ENCODE data around the gene TYRO3.
A peak's percentile ranks its signal among the peaks of the same experiment; 100 is the strongest.

Gene TYRO3

DNA sequence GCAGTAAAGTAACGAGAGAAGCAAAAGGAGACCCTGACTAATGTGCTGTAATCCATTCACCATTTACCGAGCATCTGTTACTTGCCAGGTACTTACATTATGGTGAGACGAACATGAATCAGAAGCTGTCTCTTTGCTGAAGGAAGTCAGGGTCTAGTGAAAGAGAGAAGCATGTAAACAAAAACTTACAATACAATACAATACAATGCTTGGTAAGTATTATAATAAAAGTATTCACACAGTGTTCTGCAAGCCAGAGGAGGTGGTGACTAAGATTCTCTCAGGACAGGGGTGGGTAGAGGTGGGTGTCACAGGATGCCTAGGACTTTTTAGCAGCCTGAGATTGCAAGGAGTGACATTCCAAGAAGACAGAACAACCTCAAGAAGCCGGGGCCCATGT, 51.0 kb downstream of the TYRO3 start:
- no peak for DNase-seq

DNA sequence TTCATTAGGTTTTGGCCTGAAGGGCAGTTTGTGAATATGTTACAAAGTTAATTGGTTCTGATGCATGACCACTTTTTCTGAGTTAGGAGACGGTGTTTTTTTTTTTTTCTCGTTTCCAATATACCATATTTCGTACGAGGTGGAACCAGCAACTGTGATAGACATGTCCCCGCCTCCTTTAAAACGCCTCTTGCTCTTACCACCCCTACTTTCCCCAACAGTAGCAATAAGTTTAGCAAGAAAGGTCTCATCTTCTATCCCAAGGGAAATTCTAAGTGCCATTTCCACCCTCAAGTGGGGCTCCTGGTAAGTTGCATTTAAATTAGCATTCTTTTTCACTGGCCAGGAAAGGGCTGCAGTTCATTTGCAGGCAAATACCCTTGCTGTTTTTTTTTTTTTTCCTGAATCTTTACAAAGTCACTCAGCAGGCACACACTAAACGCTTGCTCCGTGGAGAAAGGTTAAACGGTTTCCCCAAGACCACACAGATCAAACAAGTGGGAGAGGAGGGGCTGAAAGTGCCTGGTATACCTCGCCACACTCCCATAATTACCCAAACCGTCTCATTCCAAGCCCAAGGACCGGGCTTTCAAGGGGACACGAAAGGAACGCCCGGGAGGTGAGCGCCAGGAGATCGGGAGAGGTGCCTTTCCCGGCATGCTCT, 61.7 kb downstream of the TYRO3 start:
- peak; percentile 30 for DNase-seq

DNA sequence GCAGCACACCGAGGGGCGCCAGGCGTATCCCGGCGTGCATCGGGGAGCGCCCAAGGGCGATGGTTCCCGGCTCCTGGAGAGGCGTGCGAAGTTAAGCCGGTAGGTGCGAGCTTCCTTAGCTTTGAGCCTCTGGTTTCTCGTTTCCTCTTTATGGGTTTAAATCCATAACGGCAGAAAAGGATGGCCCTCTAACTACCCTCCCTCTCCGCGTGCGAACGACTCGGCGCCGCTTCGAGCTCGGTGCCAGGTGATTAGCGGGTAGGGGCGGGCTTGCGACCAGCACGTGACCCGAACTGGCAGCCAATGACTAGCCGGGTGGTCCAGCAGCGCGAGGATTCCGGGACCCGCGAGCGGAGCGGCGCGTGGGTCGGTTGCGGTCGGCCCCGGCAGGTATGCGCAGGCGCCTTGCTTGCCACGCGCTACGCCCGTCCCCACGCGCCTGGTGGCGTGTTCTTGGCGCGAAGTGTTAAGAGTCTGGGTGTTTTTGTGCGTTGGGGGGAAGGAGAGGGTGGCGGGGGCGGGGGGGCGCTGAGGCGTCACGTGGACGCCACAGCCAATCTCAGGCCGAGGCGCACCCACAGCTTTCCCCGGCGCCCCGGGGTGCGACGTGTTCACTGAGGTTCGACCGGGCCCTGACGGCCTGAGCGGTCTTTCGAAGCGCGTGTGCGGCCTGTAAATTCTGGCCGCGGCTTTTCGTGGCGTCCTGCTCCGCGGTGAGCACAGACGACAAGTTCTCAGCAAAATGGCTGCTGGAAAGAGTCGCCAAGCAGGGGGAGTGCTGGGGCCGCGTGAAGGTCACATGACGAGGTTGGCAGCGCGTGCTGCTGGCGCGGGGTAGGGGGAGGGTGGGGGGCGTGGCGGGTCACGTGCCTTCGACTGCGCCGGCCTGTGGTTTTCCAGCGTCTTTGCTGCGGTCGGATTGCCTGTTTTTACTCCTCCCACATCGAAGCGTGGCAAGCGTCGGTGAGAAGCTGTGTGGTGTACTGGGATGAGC, 62.5 kb downstream of the TYRO3 start:
- peak; percentile 89 for DNase-seq

DNA sequence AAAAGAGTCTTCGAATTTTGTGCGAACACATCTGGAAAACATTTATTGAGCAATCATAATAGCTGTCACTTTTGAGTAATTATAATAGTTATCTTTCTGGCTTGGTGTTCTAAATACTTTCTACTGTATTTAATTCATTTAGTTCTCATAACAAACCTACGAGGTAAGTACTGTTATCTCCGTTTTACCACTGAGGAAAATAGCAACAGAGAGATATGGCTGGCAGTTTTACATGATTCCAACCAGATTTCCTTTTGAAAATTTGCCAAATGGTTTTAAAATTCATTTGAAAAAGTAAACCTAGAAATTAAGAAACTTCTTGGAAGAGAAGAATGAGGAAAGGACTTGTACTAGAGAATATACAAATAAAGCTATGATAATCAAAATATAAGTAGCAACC, 63.9 kb downstream of the TYRO3 start:
- no peak for DNase-seq

DNA sequence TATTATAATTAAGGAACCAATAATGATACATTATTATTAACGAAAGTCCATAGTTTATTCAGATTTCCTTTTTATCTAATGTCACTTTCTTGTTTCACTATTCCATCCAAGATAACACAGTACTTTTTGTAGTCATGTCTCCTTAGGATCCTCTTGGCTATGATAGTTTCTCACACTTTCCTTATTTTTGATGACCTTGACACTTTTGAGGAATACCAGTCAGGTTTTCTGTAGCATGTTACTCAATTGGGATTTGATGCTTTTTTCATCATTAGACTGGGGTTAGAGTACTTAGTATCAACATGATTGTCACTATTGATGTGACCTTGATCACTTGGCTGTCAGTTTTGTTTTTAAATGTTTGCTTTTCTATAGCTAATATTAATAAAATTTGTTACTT, 68.2 kb downstream of the TYRO3 start:
- DNase-seq = no peak

DNA sequence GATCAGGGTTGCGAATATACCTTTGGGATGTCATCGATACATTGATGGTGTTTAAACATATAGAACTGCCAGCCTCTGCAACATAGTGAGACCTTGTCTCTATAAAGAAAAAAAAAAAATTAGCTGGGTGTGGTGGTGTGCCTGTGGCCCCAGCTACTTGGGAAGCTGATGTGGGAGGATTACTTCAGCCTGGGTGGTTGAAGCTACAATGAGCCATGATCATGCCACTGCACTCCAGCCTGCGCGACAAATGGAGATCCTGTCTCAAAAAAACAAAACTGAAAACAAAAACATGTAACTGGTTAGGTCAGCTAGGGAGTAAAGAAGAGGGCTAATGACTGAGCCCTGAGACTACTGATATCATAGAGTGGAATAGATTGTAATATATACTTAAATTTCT, 70.5 kb downstream of the TYRO3 start:
- DNase-seq = no peak

DNA sequence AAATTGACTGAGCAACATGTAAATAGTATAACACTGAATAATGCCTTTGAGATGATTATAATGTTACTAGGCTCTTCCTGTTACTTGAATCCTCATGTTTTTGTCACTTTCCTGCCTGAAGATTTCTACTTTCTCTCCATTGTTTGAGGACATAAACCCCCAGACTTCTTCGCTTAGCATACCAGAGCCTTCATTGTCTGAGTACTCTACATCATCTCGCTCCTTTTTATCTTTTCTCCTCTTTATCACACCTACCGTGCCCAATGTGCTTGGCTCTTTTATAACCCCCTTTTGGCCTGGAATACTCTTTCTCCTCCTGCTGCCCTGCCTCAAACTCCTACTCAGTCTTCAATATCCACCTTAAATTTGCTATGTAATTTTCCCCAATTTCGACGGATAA, 70.9 kb downstream of the TYRO3 start:
- DNase-seq = no peak

DNA sequence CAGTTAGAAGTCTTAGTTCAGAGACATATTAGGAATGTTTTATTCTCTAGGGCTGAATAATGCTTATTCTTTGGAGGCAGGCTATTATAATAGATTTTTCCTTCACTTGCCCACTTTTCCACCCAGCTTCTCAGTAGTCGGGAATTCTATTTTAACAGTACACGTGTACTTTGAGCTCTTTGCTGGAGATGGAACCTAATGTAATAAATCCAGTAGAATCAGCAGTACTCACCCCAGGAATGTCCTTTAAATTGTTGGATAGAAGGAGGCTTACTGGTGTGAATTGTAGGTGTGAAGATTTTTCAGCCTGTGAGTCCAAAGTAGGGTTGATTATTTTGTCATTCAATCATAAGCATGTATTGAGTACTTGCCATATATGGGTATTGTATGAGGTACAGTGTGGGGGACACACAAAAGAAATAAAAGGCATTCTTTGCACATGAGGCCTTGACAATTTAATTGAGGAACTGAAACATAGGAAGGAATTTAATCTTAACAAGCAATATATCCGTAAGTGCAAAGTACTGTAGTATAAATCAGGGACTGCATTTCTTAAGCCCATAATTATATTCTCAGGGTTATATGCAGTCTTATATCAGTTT, 71.7 kb downstream of the TYRO3 start:
- no peak for DNase-seq

DNA sequence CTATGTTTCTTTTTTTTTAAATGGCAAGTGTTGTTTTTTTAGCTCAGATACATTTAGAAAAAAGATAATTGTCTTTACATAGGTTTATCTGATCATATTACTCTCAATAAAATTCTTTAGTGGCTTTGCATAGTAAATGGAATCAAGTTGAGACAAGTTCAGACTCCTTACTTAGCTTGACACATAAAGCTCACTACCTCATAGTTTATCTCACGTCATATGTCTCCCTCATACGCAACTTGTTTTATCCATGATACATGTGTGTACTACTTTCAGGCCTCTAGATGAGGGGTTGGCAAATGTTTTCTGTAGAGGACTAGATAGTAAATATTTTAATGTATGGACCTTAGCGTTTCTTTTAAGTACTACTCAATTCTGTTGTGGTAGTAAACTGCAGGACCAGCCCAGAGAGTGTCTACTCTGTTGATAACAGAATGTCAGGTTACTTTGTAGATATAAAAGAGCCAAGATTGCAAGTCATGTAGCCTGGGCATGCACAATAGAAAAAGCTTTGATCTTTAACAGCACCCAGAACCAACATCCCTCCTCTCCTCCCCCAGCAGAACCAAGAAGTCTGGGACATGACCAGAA, 73.0 kb downstream of the TYRO3 start:
- no peak for DNase-seq

All from activated CD8-positive, alpha-beta memory T cell treated with anti-CD3 and anti-CD28 coated beads, Interleukin-2, amount 50 U/mL, for 48 hours (primary cell).